ENCODE measurements around the gene ZBTB48. TPM values are rescaled to one million over a fixed set of nuclear protein-coding genes. Genes with fewer than 3 reads are reported as not detected.
"Not testable (repeated sequence)": the region's sequence is repeated elsewhere in the genome, so short reads cannot be mapped to it uniquely, and the experiment has no call there.

The ZBTB48 gene
- total and polyA plus RNA-seq, 11 donors, result 6.4 to 23.1 (median 12.1) TPM

GRCh38 chr1:6599141-6599975 is 19.6 kb downstream of the ZBTB48 start:
- no peaks in the 10 kb centered on the region for H3K27me3 ChIP-seq
- no peak for ATAC-seq
- peaks cover 0 to 51% (median 46%) of the 10 kb centered on the region in 9 donors for H3K36me3 ChIP-seq
- no peak for DNase-seq
- no peak for TF ChIP-seq CTCF (IDR thresholded peaks at IDR 0.05)
- no peak for TF ChIP-seq POLR2A (IDR thresholded peaks at IDR 0.05)
- peak overlapping the region in 10 of 12 donors; percentile 33 to 100 (median 99) for H3K27ac ChIP-seq
- 52 to 71% (median 68%) methylated on average over 23 to 31 of the region's 31 CpGs for WGBS, 4 donors
- H3K4me3 ChIP-seq, result peak overlapping the region in 10 of 12 donors; percentile 72 to 96 (median 86)
- intact Hi-C loops (cut with DNase I), result no loop called here
- H3K4me1 ChIP-seq, result peaks cover 14 to 76% (median 60%) of the 10 kb centered on the region in 12 donors
- H3K9me3 ChIP-seq, result no peaks in the 10 kb centered on the region

DNA sequence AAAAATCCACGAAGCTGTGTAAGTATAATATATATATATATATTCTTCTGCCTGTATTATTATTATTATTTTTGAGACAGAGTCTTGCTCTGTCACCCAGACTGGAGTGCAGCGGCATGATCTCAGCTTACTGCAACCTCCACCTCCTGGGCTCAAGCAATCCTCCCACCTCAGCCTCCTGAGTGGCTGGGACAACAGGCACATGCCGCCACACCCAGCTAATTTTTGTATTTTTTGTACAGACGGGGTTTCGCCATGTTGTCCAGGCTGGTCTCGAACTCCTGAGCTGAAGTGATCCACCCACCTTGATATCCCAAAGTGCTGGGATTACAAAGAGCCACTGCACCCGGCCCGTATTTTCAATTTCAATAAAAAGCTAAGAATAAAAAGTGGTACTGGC is 20.2 kb downstream of the ZBTB48 start:
- Histone ChIP-seq H3K27ac (peak overlapping the region; percentile 92 to 100 (median 99)), H3K4me3 (peak overlapping the region; percentile 72 to 96 (median 86)), H3K4me1 (peaks cover 15 to 76% (median 66%) of the 10 kb centered on the region in 12 donors), H3K36me3 (peaks cover 0 to 45% (median 40%) of the 10 kb centered on the region in 9 donors)
- intact Hi-C loops (cut with DNase I), result loop anchor here in 2 of 10 donors (2.0 to 5.0 kb wide), 3 partner anchors 19 to 102 kb away; partner anchors contain the start of genes DNAJC11 (in 1 of the 2) and THAP3 (in 1 of the 2)
- 59 to 72% (median 64%) methylated on average over 8 of the region's 8 CpGs for WGBS, 4 donors
- DNase-seq, H3K27me3 ChIP-seq, ATAC-seq, H3K9me3 ChIP-seq: not testable (repeated sequence)

GRCh38 chr1:6600410-6601048 is 20.7 kb downstream of the ZBTB48 start:
- Histone ChIP-seq H3K27ac (peak overlapping the region; percentile 92 to 100 (median 99)), H3K36me3 (peaks cover 0 to 39% (median 35%) of the 10 kb centered on the region in 9 donors), H3K4me3 (peak overlapping the region; percentile 72 to 96 (median 86)), H3K9me3 (no peaks in the 10 kb centered on the region), H3K4me1 (peaks cover 18 to 75% (median 68%) of the 10 kb centered on the region in 12 donors), H3K27me3 (no peaks in the 10 kb centered on the region)
- WGBS, 4 donors, result 12 to 24% (median 15%) methylated on average over 7 to 10 of the region's 10 CpGs
- ATAC-seq (peak; percentile 0 to 46 (median 8)), DNase-seq (no peak)
- TF ChIP-seq CTCF (IDR thresholded peaks at IDR 0.05) (no peak), POLR2A (IDR thresholded peaks at IDR 0.05) (no peak)
- intact Hi-C loops (cut with DNase I), result loop anchor here in 2 of 10 donors (2.0 to 5.0 kb wide), 3 partner anchors 20 to 102 kb away; partner anchors contain the start of genes DNAJC11 (in 1 of the 2) and THAP3 (in 1 of the 2)

- 0% methylated on average over 21 to 40 of the region's 40 CpGs for WGBS, 4 donors
- Histone ChIP-seq H3K27me3 (no peaks in the 10 kb centered on the region), H3K4me1 (peaks cover 18 to 75% (median 65%) of the 10 kb centered on the region in 12 donors), H3K27ac (peak overlapping the region; percentile 92 to 100 (median 99)), H3K9me3 (no peaks in the 10 kb centered on the region), H3K4me3 (peak overlapping the region; percentile 72 to 96 (median 86)), H3K36me3 (peaks cover 0 to 32% (median 28%) of the 10 kb centered on the region in 9 donors)
- TF ChIP-seq POLR2A (IDR thresholded peaks at IDR 0.05), result peak in 1 of 2 donors; percentile 66
- TF ChIP-seq CTCF (IDR thresholded peaks at IDR 0.05), result peak in 1 of 12 donors; percentile 3
- intact Hi-C loops (cut with DNase I), result loop anchor here in 2 of 10 donors (2.0 to 5.0 kb wide), 3 partner anchors 20 to 101 kb away; partner anchors contain the start of genes DNAJC11 (in 1 of the 2) and THAP3 (in 1 of the 2)
- ATAC-seq, result peak; percentile 16 to 56 (median 34)
- DNase-seq, result peak; percentile 74 to 81 (median 76)
These were observed 21.5 kb downstream of the ZBTB48 start for GRCh38 chr1:6601049-6601922.

All from heart left ventricle (tissue), 16 donors.